ENCODE data around the gene MTMR2.
"Not testable (repeated sequence)": the region's sequence is repeated elsewhere in the genome, so short reads cannot be mapped to it uniquely, and the experiment has no call there.

MTMR2 gene

GRCh38 chr11:95829580-95830259, 94.2 kb downstream of the MTMR2 start:
- peak overlapping the region in 1 of 2 donors; percentile 42 for H3K27ac Mint-ChIP-seq
- no peaks in the 10 kb centered on the region for H3K9me3 Mint-ChIP-seq
- no peak overlapping the region for H3K4me3 Mint-ChIP-seq
- DNase-seq (no peak), ATAC-seq (peak; percentile 77)
- H3K27me3 Mint-ChIP-seq, result no peaks in the 10 kb centered on the region
- H3K4me1 Mint-ChIP-seq, result peaks cover 5% of the 10 kb centered on the region

GRCh38 chr11:95827696-95828095, 96.2 kb downstream of the MTMR2 start:
- H3K27me3 Mint-ChIP-seq, result no peaks in the 10 kb centered on the region
- H3K4me1 Mint-ChIP-seq, result peaks cover 5% of the 10 kb centered on the region
- no peaks in the 10 kb centered on the region for H3K9me3 Mint-ChIP-seq
- H3K27ac Mint-ChIP-seq, result no peak overlapping the region
- no peak for ATAC-seq
- H3K4me3 Mint-ChIP-seq, result no peak overlapping the region
- no peak for DNase-seq

- Mint-ChIP-seq H3K4me3 (no peak overlapping the region), H3K9me3 (no peaks in the 10 kb centered on the region), H3K27ac (no peak overlapping the region), H3K27me3 (no peaks in the 10 kb centered on the region), H3K4me1 (no peaks in the 10 kb centered on the region)
- no peak for ATAC-seq
- no peak for DNase-seq
These were observed 102.3 kb downstream of the MTMR2 start for GRCh38 chr11:95821640-95822039.

DNA sequence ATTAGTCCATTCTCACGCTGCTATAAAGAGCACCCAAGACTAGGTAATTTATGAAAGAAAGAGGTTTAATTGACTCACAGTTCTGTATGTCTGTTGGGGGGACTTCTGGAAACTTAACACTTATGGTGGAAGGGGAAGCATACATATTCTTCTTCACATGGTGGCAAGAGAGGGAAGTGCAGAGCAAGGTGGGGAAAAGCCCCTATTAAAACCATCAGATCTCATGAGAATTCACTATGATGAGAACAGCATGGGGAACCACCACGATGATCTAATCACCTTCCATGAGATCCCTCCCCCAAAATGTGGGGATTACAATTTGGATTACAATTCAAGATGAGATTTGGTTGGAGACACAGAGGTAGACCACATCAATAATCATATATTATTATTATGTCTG, 107.9 kb downstream of the MTMR2 start:
- DNase-seq (no peak), ATAC-seq (peak; percentile 54)
- Mint-ChIP-seq H3K27me3 (no peaks in the 10 kb centered on the region), H3K4me1 (peaks cover 22% of the 10 kb centered on the region), H3K4me3 (no peak overlapping the region), H3K9me3 (no peaks in the 10 kb centered on the region), H3K27ac (peak overlapping the region in 1 of 2 donors; percentile 1)

DNA sequence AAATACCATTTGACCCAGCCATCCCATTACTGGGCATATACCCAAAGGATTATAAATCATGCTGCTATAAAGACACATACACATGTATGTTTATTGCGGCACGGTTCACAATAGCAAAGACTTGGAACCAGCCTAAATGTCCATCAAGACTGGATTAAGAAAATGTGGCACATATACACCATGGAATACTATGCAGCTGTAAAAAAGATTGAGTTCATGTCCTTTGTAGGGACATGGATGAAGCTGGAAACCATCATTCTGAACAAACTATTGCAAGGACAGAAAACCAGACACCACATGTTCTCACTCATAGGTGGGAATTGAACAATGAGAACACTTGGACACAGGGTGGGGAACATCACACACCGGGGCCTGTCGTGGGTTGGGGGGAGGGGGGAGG, 112.9 kb downstream of the MTMR2 start:
- H3K27me3 Mint-ChIP-seq, ATAC-seq, H3K4me3 Mint-ChIP-seq, DNase-seq, H3K27ac Mint-ChIP-seq: not testable (repeated sequence)
- Mint-ChIP-seq H3K9me3 (peaks cover 16 to 19% of the 10 kb centered on the region in 2 donors), H3K4me1 (peaks cover 20% of the 10 kb centered on the region)

DNA sequence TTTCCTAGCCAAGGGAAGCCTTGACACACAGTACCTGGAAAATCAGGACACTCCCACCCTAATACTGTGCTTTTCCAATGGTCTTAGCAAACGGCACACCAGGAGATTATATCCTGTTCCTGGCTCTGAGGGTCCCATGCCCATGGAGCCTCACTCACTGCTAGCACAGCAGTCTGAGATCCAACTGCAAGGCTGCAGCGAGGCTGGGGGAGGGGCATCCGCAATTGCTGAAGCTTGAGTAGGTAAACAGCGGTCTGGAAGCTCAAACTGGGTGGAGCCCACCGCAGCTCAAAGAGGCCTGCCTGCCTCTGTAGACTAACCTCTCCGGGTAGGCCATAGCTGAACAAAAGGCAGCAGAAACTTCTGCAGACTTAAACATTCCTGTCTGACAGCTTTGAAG, 117.4 kb downstream of the MTMR2 start:
- H3K4me3 Mint-ChIP-seq, H3K27ac Mint-ChIP-seq, H3K27me3 Mint-ChIP-seq, DNase-seq, ATAC-seq, H3K4me1 Mint-ChIP-seq: not testable (repeated sequence)
- peaks cover 16 to 19% of the 10 kb centered on the region in 2 donors for H3K9me3 Mint-ChIP-seq

DNA sequence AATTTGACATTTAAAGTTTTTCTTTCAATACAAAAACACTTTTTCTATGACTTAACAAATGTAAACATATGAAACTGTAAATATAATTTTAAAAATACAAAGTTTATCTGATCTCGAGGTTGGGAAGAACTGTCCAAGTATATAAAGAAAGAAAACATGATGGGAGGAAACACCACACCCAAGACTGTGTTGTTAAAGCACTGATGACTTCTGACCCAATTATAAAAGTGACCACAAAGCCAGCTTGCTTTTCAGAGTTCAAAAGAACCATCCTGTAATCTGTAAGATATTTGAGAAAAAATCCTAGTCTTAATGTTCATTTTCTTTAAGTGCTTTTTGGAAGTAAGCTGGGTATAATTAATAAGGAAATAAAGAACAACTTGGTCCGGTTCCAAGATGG, 118.0 kb downstream of the MTMR2 start:
- no peak overlapping the region for H3K27ac Mint-ChIP-seq
- no peak for DNase-seq
- no peak overlapping the region for H3K4me3 Mint-ChIP-seq
- H3K9me3 Mint-ChIP-seq, result peaks cover 16 to 19% of the 10 kb centered on the region in 2 donors
- no peaks in the 10 kb centered on the region for H3K4me1 Mint-ChIP-seq
- H3K27me3 Mint-ChIP-seq, result no peaks in the 10 kb centered on the region
- ATAC-seq, result no peak

DNA sequence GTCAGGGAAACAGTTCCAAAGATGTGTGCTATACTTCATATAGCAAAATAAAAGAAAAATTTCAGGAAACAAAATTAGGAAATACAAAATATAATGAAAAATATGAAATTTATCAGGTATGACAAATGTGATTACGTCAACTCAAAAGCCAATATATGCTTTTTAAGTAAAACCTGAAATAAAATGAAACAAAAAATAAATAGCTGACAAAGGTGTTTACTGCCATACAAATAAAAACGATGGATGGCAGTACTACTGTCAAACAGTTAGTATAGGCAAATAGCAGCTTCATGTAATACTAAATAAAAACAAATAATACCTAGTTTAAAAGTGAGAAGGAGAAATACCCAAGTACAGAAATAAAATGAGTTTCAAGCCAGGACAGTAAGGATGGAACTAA, 119.9 kb downstream of the MTMR2 start:
- H3K4me1 Mint-ChIP-seq, result no peaks in the 10 kb centered on the region
- ATAC-seq (no peak), DNase-seq (no peak)
- no peak overlapping the region for H3K4me3 Mint-ChIP-seq
- H3K27ac Mint-ChIP-seq, result no peak overlapping the region
- no peaks in the 10 kb centered on the region for H3K27me3 Mint-ChIP-seq
- peaks cover 8 to 15% of the 10 kb centered on the region in 2 donors for H3K9me3 Mint-ChIP-seq

DNA sequence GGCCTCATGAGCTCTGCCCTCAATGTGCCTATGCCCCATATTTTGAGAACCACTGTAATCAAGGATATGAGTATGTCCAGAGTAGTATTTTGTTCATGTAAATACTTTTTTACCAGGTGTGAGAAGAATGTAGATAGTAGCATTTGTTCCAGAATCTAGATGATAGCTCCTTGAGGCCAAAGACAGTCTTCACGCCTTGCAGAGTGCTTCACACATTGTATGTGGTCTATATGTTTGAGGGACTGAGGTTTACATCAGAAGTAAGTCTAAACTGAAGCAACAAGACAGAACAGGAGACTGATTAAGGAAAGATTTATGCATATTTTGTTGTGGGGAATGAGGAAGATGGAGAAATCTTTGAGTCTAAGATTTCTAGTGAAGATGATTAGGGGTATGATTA, 121.1 kb downstream of the MTMR2 start:
- DNase-seq (no peak), ATAC-seq (no peak)
- H3K27me3 Mint-ChIP-seq, result no peaks in the 10 kb centered on the region
- H3K4me3 Mint-ChIP-seq, result no peak overlapping the region
- no peaks in the 10 kb centered on the region for H3K4me1 Mint-ChIP-seq
- H3K27ac Mint-ChIP-seq, result no peak overlapping the region
- H3K9me3 Mint-ChIP-seq, result peaks cover 6 to 7% of the 10 kb centered on the region in 2 donors

- Mint-ChIP-seq H3K27me3 (no peaks in the 10 kb centered on the region), H3K4me1 (no peaks in the 10 kb centered on the region), H3K9me3 (no peaks in the 10 kb centered on the region), H3K4me3 (no peak overlapping the region), H3K27ac (no peak overlapping the region)
- DNase-seq (no peak), ATAC-seq (no peak)
These were observed 123.5 kb downstream of the MTMR2 start for GRCh38 chr11:95800438-95800837.

- ATAC-seq, result no peak
These were observed 124.4 kb downstream of the MTMR2 start for GRCh38 chr11:95799546-95799945.

GRCh38 chr11:95796501-95796900, 127.4 kb downstream of the MTMR2 start:
- Mint-ChIP-seq H3K4me1 (peaks cover 33% of the 10 kb centered on the region), H3K27me3 (no peaks in the 10 kb centered on the region), H3K9me3 (no peaks in the 10 kb centered on the region), H3K4me3 (no peak overlapping the region), H3K27ac (no peak overlapping the region)
- ATAC-seq (no peak), DNase-seq (no peak)

More at GRCh38 chr11:95799546-95799945, 124.4 kb downstream of the MTMR2 start:
- H3K4me3 Mint-ChIP-seq, result no peak overlapping the region
- no peaks in the 10 kb centered on the region for H3K27me3 Mint-ChIP-seq
- H3K4me1 Mint-ChIP-seq, result peaks cover 5% of the 10 kb centered on the region
- H3K27ac Mint-ChIP-seq, result peak overlapping the region in 1 of 2 donors; percentile 3
- H3K9me3 Mint-ChIP-seq, result no peaks in the 10 kb centered on the region
- no peak for DNase-seq

DNA sequence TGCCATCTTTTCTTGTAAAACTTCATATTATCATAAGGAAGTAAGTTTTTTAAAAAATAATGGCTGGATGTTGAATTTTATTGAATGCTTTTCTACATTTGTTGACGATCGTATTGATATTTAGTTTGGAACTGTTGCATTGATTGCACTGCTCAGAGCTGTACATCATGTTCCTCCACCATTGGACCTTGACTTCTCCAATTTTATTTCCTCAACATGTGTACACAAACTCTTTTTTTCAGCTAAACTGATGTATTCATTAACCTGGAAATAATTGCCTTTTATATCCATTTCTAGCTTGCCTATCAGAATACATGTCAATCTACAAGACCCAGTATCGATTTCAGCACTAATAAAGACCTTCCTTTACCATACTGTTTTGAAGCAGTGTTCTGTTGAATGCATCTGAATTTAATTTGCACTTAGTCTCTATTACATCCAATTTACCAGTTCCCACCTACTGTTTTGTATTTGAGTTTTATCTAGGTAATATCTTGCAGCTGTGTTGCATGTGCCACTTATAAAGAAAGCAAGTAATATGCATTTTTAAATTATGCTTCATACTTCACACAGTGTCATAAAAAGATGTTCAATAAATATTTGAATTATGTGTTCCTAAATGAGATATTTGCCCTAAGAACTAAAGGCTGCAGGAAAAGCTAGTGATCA, 128.1 kb downstream of the MTMR2 start:
- Mint-ChIP-seq H3K27ac (no peak overlapping the region), H3K27me3 (no peaks in the 10 kb centered on the region), H3K4me3 (no peak overlapping the region), H3K4me1 (peaks cover 36% of the 10 kb centered on the region), H3K9me3 (no peaks in the 10 kb centered on the region)
- ATAC-seq (no peak), DNase-seq (no peak)

GRCh38 chr11:95794086-95794485, 129.8 kb downstream of the MTMR2 start:
- DNase-seq (no peak), ATAC-seq (no peak)
- Mint-ChIP-seq H3K4me1 (peaks cover 36% of the 10 kb centered on the region), H3K27me3 (no peaks in the 10 kb centered on the region), H3K9me3 (no peaks in the 10 kb centered on the region), H3K27ac (no peak overlapping the region), H3K4me3 (peak overlapping the region in 1 of 2 donors; percentile 68)

DNA sequence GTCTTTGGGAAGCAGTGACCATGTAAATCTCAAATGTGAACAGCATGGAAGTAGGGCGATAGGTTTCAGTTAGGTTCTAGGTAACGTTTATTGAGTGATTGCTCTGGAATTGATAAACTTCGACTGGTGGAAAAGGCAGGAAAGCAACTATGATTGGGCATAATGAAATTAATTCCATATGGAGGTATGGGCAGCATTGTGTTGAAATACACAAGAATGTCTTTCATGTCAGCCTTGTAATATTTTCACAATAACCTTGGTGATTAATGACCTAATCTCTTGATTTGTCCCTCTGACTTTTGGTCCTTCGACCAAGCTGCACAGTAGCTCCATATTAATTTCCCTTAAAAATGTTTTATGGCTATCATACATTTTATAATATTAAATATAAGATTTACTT, 130.8 kb downstream of the MTMR2 start:
- Mint-ChIP-seq H3K27ac (no peak overlapping the region), H3K9me3 (no peaks in the 10 kb centered on the region), H3K4me3 (peak overlapping the region; percentile 4 to 9)

DNA sequence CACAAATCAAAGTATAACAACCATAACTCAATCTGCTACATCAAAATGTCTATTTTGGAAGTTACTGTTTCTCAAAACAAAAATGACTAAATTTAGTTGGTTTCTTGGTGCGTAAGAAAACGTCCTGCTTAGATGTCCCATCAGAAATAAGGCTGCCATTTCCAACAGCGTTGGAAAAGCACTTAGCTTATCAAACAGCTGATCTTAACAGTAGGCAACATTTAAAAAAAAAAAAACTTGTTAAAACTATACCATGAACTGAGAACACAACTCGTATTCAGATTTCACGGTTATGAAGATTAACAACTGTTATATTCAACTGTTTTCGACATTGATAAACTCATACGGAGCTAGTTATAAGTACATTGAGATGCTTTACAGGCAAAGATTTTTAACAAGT, 131.2 kb downstream of the MTMR2 start:
- Mint-ChIP-seq H3K27ac (no peak overlapping the region), H3K9me3 (no peaks in the 10 kb centered on the region), H3K4me3 (peak overlapping the region; percentile 4 to 9), H3K4me1 (peaks cover 45% of the 10 kb centered on the region), H3K27me3 (no peaks in the 10 kb centered on the region)
- ATAC-seq (no peak), DNase-seq (no peak)

More for the DNA sequence above, 130.8 kb downstream of the MTMR2 start:
- Mint-ChIP-seq H3K27me3 (no peaks in the 10 kb centered on the region), H3K4me1 (peaks cover 41% of the 10 kb centered on the region)
- ATAC-seq (no peak), DNase-seq (no peak)
